Keratinocyte (primary cell): ENCODE results near the gene ANGPTL8. TPM values are rescaled to one million over a fixed set of nuclear protein-coding genes. Genes with fewer than 3 reads are reported as not detected.

Experiments
- DNase-seq: peaks from one replicate; pipeline ENCODE4 v3.0.0-alpha.2; 2011; ENCODE audit warnings: low read depth, missing footprints, low spot score
- FAIRE-seq: peaks from 2 replicates; lab custom pipeline; 2011; peaks lifted over from hg19 to GRCh38; lab: Jason Lieb, UNC
- H2AFZ ChIP-seq: 2 replicates; pipeline ENCODE4 v1.6.0; 2012; ENCODE audit warnings: low read length, control low read depth, inconsistent platforms; ENCODE audit not compliant: control insufficient read depth
- H3K27ac ChIP-seq: 2 replicates; pipeline ENCODE4 v1.5.1; 2011; ENCODE audit warnings: low read length; ENCODE audit not compliant: control insufficient read depth, insufficient read depth
- H3K27me3 ChIP-seq: 3 replicates; pipeline ENCODE4 v1.6.0; 2011; ENCODE audit warnings: low read length; ENCODE audit not compliant: control insufficient read depth, insufficient read depth; ENCODE audit errors: extremely low read depth
- H3K36me3 ChIP-seq, 2 experiments: 2 replicates in 1 of 2; 3 replicates in 1 of 2; pipeline ENCODE4 v1.5.1; 2011; ENCODE audit warnings: low read length in 2 of 2, mild to moderate bottlenecking in 1 of 2; ENCODE audit not compliant: control insufficient read depth in 2 of 2, insufficient read depth in 2 of 2; ENCODE audit errors: extremely low read depth in 1 of 2
- H3K4me1 ChIP-seq: 3 replicates; pipeline ENCODE4 v1.5.1; 2011; ENCODE audit warnings: low read length; ENCODE audit not compliant: control insufficient read depth, insufficient read depth; ENCODE audit errors: extremely low read depth
- H3K4me2 ChIP-seq: 3 replicates; pipeline ENCODE4 v1.6.0; 2011; ENCODE audit warnings: low read depth, low read length; ENCODE audit not compliant: control insufficient read depth, insufficient read depth; ENCODE audit errors: extremely low read depth
- H3K4me3 ChIP-seq, 3 experiments: fragments of 200-600 bp in 1 of 3; sonication (generic) in 1 of 3; 2 replicates in 2 of 3; 3 replicates in 1 of 3; pipeline ENCODE4 v1.5.1; 2011 to 2016; ENCODE audit warnings: low read length in 3 of 3, mild to moderate bottlenecking in 3 of 3, control low read depth in 2 of 3, inconsistent platforms in 1 of 3, low read depth in 1 of 3, mixed read lengths in 1 of 3, mixed run types in 1 of 3, moderate library complexity in 1 of 3; ENCODE audit not compliant: control insufficient read depth in 2 of 3, insufficient read depth in 2 of 3; ENCODE audit errors: extremely low read depth in 1 of 3
- H3K79me2 ChIP-seq: 2 replicates; pipeline ENCODE4 v1.6.0; 2012; ENCODE audit warnings: low read length; ENCODE audit not compliant: control insufficient read depth, insufficient read depth
- H3K9ac ChIP-seq: 3 replicates; pipeline ENCODE4 v1.6.0; 2011; ENCODE audit warnings: low read length; ENCODE audit not compliant: control insufficient read depth, insufficient read depth; ENCODE audit errors: extremely low read depth
- H3K9me1 ChIP-seq: 3 replicates; pipeline ENCODE4 v1.6.0; 2011; ENCODE audit warnings: low read length; ENCODE audit not compliant: control insufficient read depth, insufficient read depth; ENCODE audit errors: extremely low read depth
- H3K9me3 ChIP-seq: 2 replicates; pipeline ENCODE4 v1.5.1; 2012; ENCODE audit warnings: low read depth, low read length; ENCODE audit not compliant: control insufficient read depth
- H4K20me1 ChIP-seq: 3 replicates; pipeline ENCODE4 v1.6.0; 2011; ENCODE audit warnings: low read length; ENCODE audit not compliant: control insufficient read depth, insufficient read depth; ENCODE audit errors: extremely low read depth
- EZH2 ChIP-seq: IDR thresholded peaks from one replicate; pipeline ENCODE4 v1.6.1; 2012; ENCODE audit warnings: inconsistent platforms, mild to moderate bottlenecking, low read length, moderate library complexity
- dilution Hi-C: fragments of 300-500 bp; cut with MboI; formaldehyde crosslinking; loops from one replicate; pipeline ENCODE4 v1.7.0; 2020; ENCODE audit warnings: low sequenced_read_pairs; ENCODE audit not compliant: extremely low pct_ligation_motif_present
- polyA plus RNA-seq, 5 experiments: library from polyadenylated mRNA; depleted of rRNA in 3 of 5; stranded (reverse) in 3 of 5; stranded (forward) in 1 of 5; unstranded in 1 of 5; fragments of >200 nt; gene quantifications; 1 replicate in 1 of 5; 2 replicates in 3 of 5; 3 replicates in 1 of 5; pipeline versions ENCODE4 v1.2.1 to v1.2.3, GENCODE V29; 2011 to 2012; ENCODE audit warnings: missing spikeins in 2 of 5, low read depth in 1 of 5, low replicate concordance in 1 of 5
- TF ChIP-seq, protein P1 (sequence below), 3 experiments: IDR thresholded peaks in 1 of 3; conservative IDR thresholded peaks in 1 of 3; optimal IDR thresholded peaks in 1 of 3; 2 replicates in 2 of 3; 3 replicates in 1 of 3; pipeline versions ENCODE3 to v1.5.1; 2011; ENCODE audit warnings: low read length in 3 of 3, mild to moderate bottlenecking in 3 of 3, moderate library complexity in 2 of 3, control low read depth in 1 of 3, inconsistent platforms in 1 of 3; ENCODE audit not compliant: insufficient read depth in 2 of 3; ENCODE audit errors: extremely low read depth in 1 of 3

Gene ANGPTL8
- polyA plus RNA-seq, 1 donor (not counting 4 experiments of a cell fraction or from before 2014, with no cell fraction given): 0.18 TPM

DNA sequence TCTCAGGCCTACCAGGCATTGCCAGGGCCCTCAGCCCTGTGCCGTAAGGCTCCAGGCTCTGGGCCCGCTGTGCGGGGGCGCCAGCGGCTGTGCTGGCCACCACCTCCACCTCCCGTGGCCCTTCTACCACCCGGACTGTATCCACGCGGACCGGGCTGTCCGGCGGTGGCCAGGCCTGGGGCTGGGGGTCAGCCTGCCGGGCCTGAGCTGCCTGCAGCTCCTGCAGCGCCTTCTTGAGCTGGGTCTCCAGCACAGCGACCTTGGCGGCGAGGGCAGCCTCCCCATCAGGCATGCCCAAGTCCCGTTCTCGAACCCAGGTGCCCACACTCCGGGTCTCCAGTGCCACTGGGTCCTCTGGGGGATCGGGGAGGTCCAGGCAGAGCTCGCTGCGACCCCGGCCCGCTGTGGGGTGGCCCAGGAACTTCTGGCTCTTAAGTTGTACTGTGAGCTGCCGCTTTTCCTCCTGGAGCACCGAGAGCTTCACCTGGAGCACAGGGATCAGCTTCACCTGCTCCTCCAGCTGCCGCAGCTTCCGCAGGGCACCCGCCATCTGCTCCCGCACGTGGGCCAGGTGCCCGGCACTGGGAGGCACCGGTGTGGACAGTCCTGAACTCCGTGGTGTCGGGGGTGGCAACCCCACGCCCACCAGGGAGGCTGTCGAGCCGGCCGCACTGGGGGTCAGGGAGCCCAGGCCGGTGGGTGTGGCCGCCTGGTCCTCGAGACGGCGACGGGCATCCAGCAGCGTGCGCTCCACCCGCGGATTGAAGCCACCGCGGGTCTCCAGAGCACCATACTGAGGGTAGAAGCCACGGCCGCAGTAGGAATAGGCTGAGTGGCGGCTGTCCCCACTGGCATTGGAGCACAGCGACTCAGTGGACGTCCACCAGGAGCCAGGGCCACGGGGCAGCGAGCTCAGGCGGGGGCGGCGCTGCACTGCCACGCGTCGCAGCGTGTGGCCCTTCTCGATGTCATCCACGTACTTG is 46.2 kb upstream of the ANGPTL8 start:
- DNase-seq (no peak), FAIRE-seq (no peak)
- peaks cover 5% of the 10 kb centered on the region for H3K4me1 ChIP-seq
- dilution Hi-C loops: no loop called here
- H3K9me3 ChIP-seq: no peaks in the 10 kb centered on the region
- H3K27ac ChIP-seq: no peak overlapping the region
- no peaks in the 10 kb centered on the region for H3K36me3 ChIP-seq
- TF ChIP-seq EZH2: no peak
- TF ChIP-seq, protein P1, sequence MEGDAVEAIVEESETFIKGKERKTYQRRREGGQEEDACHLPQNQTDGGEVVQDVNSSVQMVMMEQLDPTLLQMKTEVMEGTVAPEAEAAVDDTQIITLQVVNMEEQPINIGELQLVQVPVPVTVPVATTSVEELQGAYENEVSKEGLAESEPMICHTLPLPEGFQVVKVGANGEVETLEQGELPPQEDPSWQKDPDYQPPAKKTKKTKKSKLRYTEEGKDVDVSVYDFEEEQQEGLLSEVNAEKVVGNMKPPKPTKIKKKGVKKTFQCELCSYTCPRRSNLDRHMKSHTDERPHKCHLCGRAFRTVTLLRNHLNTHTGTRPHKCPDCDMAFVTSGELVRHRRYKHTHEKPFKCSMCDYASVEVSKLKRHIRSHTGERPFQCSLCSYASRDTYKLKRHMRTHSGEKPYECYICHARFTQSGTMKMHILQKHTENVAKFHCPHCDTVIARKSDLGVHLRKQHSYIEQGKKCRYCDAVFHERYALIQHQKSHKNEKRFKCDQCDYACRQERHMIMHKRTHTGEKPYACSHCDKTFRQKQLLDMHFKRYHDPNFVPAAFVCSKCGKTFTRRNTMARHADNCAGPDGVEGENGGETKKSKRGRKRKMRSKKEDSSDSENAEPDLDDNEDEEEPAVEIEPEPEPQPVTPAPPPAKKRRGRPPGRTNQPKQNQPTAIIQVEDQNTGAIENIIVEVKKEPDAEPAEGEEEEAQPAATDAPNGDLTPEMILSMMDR (optimal IDR thresholded peaks at IDR 0.05 in 1 of 3, IDR thresholded peaks at IDR 0.05 in 1 of 3, conservative IDR thresholded peaks at IDR 0.05 in 1 of 3; ENCODE audit: extremely low read depth in 1 of 3, insufficient read depth in 2 of 3, low read length in 3 of 3): no peak
- no peaks in the 10 kb centered on the region for H3K79me2 ChIP-seq
- no peak overlapping the region for H3K4me3 ChIP-seq
- H4K20me1 ChIP-seq: no peaks in the 10 kb centered on the region
- no peak overlapping the region for H3K4me2 ChIP-seq
- no peak overlapping the region for H3K9ac ChIP-seq
- H2AFZ ChIP-seq: no peak overlapping the region
- H3K27me3 ChIP-seq: no peaks in the 10 kb centered on the region
- H3K9me1 ChIP-seq: no peaks in the 10 kb centered on the region

DNA sequence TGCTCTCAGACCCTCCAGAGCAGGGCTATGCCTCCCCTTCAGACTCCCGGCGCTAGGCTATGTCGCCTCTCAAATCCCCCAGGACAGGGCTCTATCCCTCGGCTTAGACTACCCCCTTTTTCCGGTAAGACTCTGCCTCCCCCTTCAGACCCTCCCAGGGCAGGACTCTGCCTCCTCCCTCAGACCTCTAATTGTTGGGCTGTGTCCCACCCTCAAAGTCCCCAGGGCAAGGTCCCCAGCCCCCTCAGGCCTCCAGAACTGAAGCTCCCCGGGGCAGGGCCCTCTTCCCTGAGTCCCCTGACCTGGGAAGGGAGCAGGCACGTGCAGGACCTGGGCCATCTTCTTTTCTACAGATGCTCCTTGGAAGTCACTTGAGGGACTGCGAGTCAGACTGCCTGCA is 45.2 kb upstream of the ANGPTL8 start:
- DNase-seq (no peak), FAIRE-seq (no peak)
- Histone ChIP-seq H3K4me1 (peaks cover 5% of the 10 kb centered on the region), H2AFZ (no peak overlapping the region), H3K9me3 (no peaks in the 10 kb centered on the region), H4K20me1 (no peaks in the 10 kb centered on the region), H3K9ac (no peak overlapping the region), H3K27me3 (no peaks in the 10 kb centered on the region), H3K4me2 (no peak overlapping the region), H3K36me3 (peaks cover 0 to 2% of the 10 kb centered on the region in 2 experiments), H3K27ac (no peak overlapping the region), H3K79me2 (no peaks in the 10 kb centered on the region), H3K9me1 (no peaks in the 10 kb centered on the region), H3K4me3 (no peak overlapping the region)
- TF ChIP-seq, protein P1 (optimal IDR thresholded peaks at IDR 0.05 in 1 of 3, IDR thresholded peaks at IDR 0.05 in 1 of 3, conservative IDR thresholded peaks at IDR 0.05 in 1 of 3; ENCODE audit: extremely low read depth in 1 of 3, insufficient read depth in 2 of 3, low read length in 3 of 3): no peak
- TF ChIP-seq EZH2: no peak
- dilution Hi-C loops: no loop called here
